Activated T-helper 1 cell treated with anti-CD3 and anti-CD28 coated beads, Interleukin-12 subunit alpha, Interleukin-12 subunit beta, Interleukin-2, Interleukin-4 antibody, amounts not matched to agents 30 ng/mL and 10 ng/mL and 1 ng/mL, durations not matched to agents 14 hours and 24 hours and 36 hours (primary cell): ENCODE measurements around the gene HTRA1. TPM values are rescaled to one million over a fixed set of nuclear protein-coding genes. Genes with fewer than 3 reads are reported as not detected.

Experiments used
- DNase-seq: peaks from one replicate; pipeline ENCODE4 v3.0.0; 2021; ENCODE audit warnings: low spot score
- H3K27ac Mint-ChIP-seq: one replicate; pipeline ENCODE4 v1.8.0; 2021; ENCODE audit warnings: mild to moderate bottlenecking, mixed read lengths
- H3K27me3 Mint-ChIP-seq: one replicate; pipeline ENCODE4 v1.8.0; 2022; ENCODE audit warnings: mild to moderate bottlenecking, moderate library complexity, mixed read lengths; ENCODE audit not compliant: insufficient read depth
- H3K36me3 Mint-ChIP-seq: one replicate; pipeline ENCODE4 v1.8.0; 2021; ENCODE audit warnings: low read depth, mixed read lengths
- H3K4me1 Mint-ChIP-seq: one replicate; pipeline ENCODE4 v1.8.0; 2021; ENCODE audit warnings: low read depth, mixed read lengths
- H3K4me3 Mint-ChIP-seq: one replicate; pipeline ENCODE4 v1.8.0; 2021; ENCODE audit warnings: mild to moderate bottlenecking, moderate library complexity, mixed read lengths
- H3K9me3 Mint-ChIP-seq: one replicate; pipeline ENCODE4 v1.8.0; 2021; ENCODE audit warnings: mixed read lengths
- intact Hi-C: fragments of 100-400 bp; cut with micrococcal nuclease; formaldehyde crosslinking; loops from one replicate; pipeline ENCODE4 v1.15.1; 2024
- total RNA-seq: library from RNA; stranded (reverse); gene quantifications from 2 replicates; pipeline ENCODE4 v1.2.3, GENCODE V29; 2022

Gene HTRA1
- total RNA-seq, 1 donor from 2014 or later: not detected

- Mint-ChIP-seq H3K4me1 (no peaks in the 10 kb centered on the region), H3K36me3 (no peaks in the 10 kb centered on the region), H3K9me3 (no peaks in the 10 kb centered on the region), H3K4me3 (no peak overlapping the region), H3K27ac (no peak overlapping the region), H3K27me3 (peaks cover 36% of the 10 kb centered on the region)
- no peak for DNase-seq
- intact Hi-C loops: loop anchor here (10.0 kb wide), 1 partner anchor 666 kb away; the partner anchor contains the start of gene HMX3
Measured at GRCh38 chr10:122468926-122469781, 7.8 kb downstream of the HTRA1 start.

- Mint-ChIP-seq H3K27ac (no peak overlapping the region), H3K4me1 (no peaks in the 10 kb centered on the region), H3K36me3 (no peaks in the 10 kb centered on the region), H3K9me3 (no peaks in the 10 kb centered on the region), H3K27me3 (peaks cover 35% of the 10 kb centered on the region), H3K4me3 (no peak overlapping the region)
- intact Hi-C loops: loop anchor here (10.0 kb wide), 1 partner anchor 665 kb away; the partner anchor contains the start of gene HMX3
- no peak for DNase-seq
Measured at GRCh38 chr10:122469848-122470247, 8.5 kb downstream of the HTRA1 start.

DNA sequence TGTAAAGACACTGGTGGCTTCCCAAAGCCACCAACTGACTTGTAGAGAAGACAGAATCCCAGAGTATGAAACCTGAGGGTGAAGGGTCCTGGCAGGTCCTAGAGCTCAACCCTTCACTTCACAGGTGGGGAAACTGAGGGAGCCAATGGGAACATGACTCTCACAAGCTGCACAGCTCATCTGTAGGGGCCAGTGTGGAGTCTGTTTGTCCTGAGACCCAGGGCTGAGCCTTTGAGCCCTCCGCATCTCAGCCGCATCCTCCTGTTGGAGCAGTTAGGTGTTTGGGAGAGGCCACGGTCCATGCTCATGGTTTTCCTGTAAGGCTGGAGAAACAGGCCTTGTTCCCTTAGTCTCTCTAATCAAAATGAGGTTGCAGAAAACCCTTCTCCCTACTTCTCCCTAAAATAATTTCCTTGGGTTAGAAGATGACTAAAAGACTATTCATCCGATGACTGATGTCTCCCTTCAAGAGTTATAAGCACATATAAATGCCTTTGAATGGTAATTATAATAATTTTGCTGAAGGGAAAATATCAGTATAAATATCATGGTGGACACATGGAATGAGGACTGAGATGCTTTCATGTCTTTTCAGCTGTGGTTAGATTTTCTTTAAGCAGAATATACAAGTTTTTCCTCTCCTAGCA lies 10.3 kb downstream of the HTRA1 start:
- DNase-seq: no peak
- H3K36me3 Mint-ChIP-seq: no peaks in the 10 kb centered on the region
- peaks cover 34% of the 10 kb centered on the region for H3K27me3 Mint-ChIP-seq
- no peak overlapping the region for H3K27ac Mint-ChIP-seq
- intact Hi-C loops: no loop called here
- H3K9me3 Mint-ChIP-seq: no peaks in the 10 kb centered on the region
- H3K4me3 Mint-ChIP-seq: no peak overlapping the region
- H3K4me1 Mint-ChIP-seq: no peaks in the 10 kb centered on the region

DNA sequence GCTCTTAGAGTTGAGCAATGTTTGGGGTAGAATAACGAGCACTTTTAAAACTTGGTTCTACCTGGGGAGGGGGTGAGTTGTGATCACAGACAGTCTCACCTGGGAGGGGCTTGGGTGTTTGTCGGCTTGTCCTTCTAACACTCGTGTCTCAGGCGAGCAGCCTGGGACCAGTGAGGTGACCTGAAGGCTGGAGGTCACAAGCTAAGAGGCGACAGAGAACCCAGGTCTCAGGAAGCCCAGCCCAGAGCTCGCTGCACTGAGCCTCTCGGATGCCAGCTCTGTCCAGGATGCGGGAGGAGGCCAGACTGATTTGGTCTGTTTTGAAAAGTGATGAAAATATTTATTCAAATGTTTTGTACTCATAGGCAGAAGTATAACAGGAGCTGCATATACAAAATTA lies 11.8 kb downstream of the HTRA1 start:
- no peaks in the 10 kb centered on the region for H3K9me3 Mint-ChIP-seq
- intact Hi-C loops: no loop called here
- no peaks in the 10 kb centered on the region for H3K4me1 Mint-ChIP-seq
- no peak for DNase-seq
- no peak overlapping the region for H3K4me3 Mint-ChIP-seq
- H3K27ac Mint-ChIP-seq: no peak overlapping the region
- H3K27me3 Mint-ChIP-seq: peaks cover 29% of the 10 kb centered on the region
- H3K36me3 Mint-ChIP-seq: no peaks in the 10 kb centered on the region

DNA sequence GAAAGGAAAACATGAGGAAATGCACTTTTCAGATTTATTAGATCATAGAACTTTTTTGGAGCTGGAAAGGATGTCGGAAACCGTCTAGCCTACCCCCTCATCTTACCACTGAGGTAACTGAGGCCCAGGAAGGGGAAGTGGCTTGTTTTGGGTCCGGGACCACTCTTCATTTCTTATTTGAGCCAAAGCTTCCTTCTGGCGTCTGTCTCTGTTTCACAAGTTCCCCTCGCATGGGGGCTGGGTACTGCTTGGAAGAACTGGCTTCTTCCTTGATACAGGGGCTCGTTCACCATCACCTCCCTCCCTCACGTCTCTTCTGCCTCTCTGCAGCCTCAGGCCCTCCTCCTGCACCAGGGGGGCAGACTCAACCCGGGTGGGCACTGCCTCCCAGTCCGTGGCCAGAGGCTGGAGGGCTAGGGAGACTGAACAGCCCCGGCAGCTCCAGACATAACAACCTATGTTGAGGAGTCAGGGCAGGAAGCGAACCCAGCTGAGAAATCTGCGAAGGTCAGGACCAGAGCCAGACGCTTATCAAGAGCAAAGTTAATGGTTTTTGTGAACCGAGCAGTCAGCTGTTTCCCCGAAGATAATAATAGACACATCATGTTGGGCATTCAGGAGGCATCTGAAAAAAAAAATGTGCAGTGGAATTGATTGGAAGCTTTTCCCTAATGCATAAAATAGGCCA lies 12.9 kb downstream of the HTRA1 start:
- no peak overlapping the region for H3K27ac Mint-ChIP-seq
- H3K36me3 Mint-ChIP-seq: no peaks in the 10 kb centered on the region
- H3K27me3 Mint-ChIP-seq: peaks cover 29% of the 10 kb centered on the region
- H3K4me3 Mint-ChIP-seq: no peak overlapping the region
- no peak for DNase-seq
- no peaks in the 10 kb centered on the region for H3K4me1 Mint-ChIP-seq
- intact Hi-C loops: no loop called here
- no peaks in the 10 kb centered on the region for H3K9me3 Mint-ChIP-seq

- Mint-ChIP-seq H3K27ac (no peak overlapping the region), H3K4me1 (no peaks in the 10 kb centered on the region), H3K36me3 (no peaks in the 10 kb centered on the region), H3K27me3 (peaks cover 24% of the 10 kb centered on the region), H3K9me3 (no peaks in the 10 kb centered on the region), H3K4me3 (no peak overlapping the region)
- no peak for DNase-seq
- intact Hi-C loops: no loop called here
Measured at GRCh38 chr10:122475100-122475499, 13.7 kb downstream of the HTRA1 start.

DNA sequence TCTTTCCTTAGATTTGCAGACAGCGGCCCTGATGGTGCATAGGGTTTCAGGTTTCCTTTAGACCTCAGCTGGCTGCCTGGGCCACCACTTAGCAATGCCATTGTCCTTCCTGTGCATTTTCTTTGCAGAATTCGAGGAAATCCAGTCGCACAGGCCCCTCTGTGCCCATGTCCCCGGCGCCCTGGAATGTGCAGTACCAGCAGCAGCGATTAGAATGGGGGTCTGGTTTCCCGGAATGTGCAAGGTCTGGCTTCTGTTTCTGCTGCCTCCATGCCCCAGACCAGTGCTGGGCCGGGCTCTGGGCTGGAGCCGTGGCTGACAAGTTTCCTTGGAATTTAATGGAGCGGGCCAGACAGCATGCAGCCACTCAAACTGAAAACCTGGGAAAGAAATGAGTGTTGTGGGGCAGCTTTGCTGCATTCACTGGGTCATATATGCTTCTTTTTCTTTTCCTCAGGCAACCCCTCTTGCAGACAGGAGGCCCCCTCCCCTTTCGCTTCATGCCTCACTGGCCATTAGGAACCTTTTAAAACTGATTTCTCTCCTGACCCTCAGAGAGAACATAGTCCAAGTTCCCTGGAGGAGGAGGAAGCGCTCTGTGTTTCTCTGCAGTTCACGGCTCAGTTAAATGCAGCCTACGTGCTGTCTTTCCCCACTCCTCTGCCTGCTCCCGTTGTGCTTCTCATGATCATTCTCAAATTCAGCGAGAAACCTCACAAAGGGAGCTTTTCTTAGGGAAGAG lies 14.4 kb downstream of the HTRA1 start:
- intact Hi-C loops: no loop called here
- H3K36me3 Mint-ChIP-seq: no peaks in the 10 kb centered on the region
- H3K9me3 Mint-ChIP-seq: no peaks in the 10 kb centered on the region
- DNase-seq: no peak
- H3K27ac Mint-ChIP-seq: no peak overlapping the region
- H3K4me3 Mint-ChIP-seq: no peak overlapping the region
- no peaks in the 10 kb centered on the region for H3K4me1 Mint-ChIP-seq
- H3K27me3 Mint-ChIP-seq: peaks cover 22% of the 10 kb centered on the region

- peaks cover 20% of the 10 kb centered on the region for H3K27me3 Mint-ChIP-seq
- no peak overlapping the region for H3K4me3 Mint-ChIP-seq
- H3K36me3 Mint-ChIP-seq: no peaks in the 10 kb centered on the region
- no peaks in the 10 kb centered on the region for H3K4me1 Mint-ChIP-seq
- H3K9me3 Mint-ChIP-seq: no peaks in the 10 kb centered on the region
- no peak for DNase-seq
- intact Hi-C loops: no loop called here
- H3K27ac Mint-ChIP-seq: no peak overlapping the region
Measured at GRCh38 chr10:122476333-122476695, 15.0 kb downstream of the HTRA1 start.

DNA sequence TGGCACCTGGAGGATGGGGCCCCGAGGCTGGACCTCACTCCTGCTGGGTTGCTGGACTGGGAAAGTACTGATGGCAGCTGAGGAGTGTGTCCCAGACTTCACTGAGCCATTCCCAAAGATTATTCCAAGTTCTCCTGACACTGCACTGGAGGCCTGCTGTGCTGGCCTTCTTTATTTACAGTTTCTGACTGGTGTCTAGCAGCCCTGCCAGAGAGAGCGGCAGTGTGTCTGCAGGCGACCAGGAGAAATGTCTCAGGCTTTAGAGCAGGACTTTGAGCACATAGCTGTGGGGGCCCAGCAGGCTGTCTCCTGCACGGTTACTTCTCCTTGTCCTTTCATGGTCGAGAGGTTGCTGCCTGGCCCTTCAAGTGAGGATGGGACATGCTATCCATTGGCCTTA lies 16.1 kb downstream of the HTRA1 start:
- no peaks in the 10 kb centered on the region for H3K4me1 Mint-ChIP-seq
- intact Hi-C loops: no loop called here
- H3K27me3 Mint-ChIP-seq: peaks cover 20% of the 10 kb centered on the region
- DNase-seq: no peak
- H3K9me3 Mint-ChIP-seq: no peaks in the 10 kb centered on the region
- no peak overlapping the region for H3K4me3 Mint-ChIP-seq
- no peak overlapping the region for H3K27ac Mint-ChIP-seq
- no peaks in the 10 kb centered on the region for H3K36me3 Mint-ChIP-seq

DNA sequence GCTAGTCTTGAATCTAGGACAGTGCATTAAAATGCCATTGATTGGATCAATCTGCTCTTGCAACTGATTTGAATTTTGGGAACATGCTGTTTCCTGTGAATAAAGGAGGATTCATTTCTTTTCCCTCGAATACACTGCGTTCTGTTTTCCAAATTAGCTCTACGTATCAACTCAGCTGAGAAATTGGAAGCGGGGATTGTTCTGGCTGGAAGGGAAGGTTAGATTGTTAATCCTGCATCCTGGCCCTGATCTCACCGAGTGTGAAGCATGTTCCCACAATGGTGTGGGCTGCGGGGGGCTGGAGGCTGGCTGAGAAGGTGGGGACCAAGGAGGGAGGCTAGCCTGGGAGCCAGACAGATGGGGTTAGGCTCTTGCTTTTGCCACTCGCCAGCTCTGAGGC lies 17.6 kb downstream of the HTRA1 start:
- DNase-seq: no peak
- H3K9me3 Mint-ChIP-seq: no peaks in the 10 kb centered on the region
- no peak overlapping the region for H3K4me3 Mint-ChIP-seq
- no peaks in the 10 kb centered on the region for H3K4me1 Mint-ChIP-seq
- H3K27me3 Mint-ChIP-seq: peaks cover 16% of the 10 kb centered on the region
- intact Hi-C loops: no loop called here
- no peak overlapping the region for H3K27ac Mint-ChIP-seq
- no peaks in the 10 kb centered on the region for H3K36me3 Mint-ChIP-seq

GRCh38 chr10:122480146-122480833 lies 18.9 kb downstream of the HTRA1 start:
- no peaks in the 10 kb centered on the region for H3K4me1 Mint-ChIP-seq
- intact Hi-C loops: no loop called here
- H3K36me3 Mint-ChIP-seq: no peaks in the 10 kb centered on the region
- DNase-seq: no peak
- no peak overlapping the region for H3K27ac Mint-ChIP-seq
- H3K9me3 Mint-ChIP-seq: no peaks in the 10 kb centered on the region
- peaks cover 5% of the 10 kb centered on the region for H3K27me3 Mint-ChIP-seq
- no peak overlapping the region for H3K4me3 Mint-ChIP-seq

DNA sequence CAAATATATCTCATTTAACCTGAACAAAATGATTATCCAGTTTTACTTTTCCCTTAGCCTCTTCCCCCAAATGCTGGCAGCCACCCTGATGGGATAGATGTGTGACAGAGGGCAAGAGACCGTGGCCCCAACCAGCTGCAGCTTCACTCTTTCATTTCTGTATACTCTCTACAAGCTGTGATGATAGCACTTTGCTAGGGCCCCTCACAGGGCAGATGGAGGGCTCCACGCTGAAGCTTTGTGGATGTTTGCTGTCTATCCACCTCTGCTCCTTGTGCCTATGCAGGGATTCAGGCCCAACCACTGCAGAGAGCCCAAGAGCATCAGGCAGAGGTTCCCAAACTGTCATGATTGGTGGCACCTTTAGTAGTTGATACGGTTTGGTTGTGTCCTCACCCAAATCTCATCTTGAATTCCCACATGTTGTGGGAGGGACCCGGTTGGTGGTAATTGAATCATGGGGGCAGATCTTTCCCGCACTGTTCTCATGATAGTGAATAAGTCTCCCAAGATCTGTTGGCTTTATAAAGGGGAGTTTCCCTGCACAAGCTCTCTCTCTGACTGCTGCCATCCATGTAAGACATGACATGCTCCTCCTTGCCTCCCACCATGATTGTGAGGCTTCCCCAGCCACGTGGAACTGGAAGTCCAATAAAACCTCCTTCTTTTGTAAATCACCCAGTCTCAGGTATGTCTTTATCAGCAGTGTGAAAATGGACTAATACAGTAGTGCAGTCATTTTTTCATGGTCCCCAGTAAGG lies 20.1 kb downstream of the HTRA1 start:
- Mint-ChIP-seq H3K27ac (no peak overlapping the region), H3K36me3 (no peaks in the 10 kb centered on the region), H3K27me3 (peaks cover 4% of the 10 kb centered on the region), H3K9me3 (no peaks in the 10 kb centered on the region), H3K4me1 (no peaks in the 10 kb centered on the region), H3K4me3 (no peak overlapping the region)
- no peak for DNase-seq
- intact Hi-C loops: no loop called here
